Measurements from ENCODE around the gene AKR1A1.

Gene AKR1A1

DNA sequence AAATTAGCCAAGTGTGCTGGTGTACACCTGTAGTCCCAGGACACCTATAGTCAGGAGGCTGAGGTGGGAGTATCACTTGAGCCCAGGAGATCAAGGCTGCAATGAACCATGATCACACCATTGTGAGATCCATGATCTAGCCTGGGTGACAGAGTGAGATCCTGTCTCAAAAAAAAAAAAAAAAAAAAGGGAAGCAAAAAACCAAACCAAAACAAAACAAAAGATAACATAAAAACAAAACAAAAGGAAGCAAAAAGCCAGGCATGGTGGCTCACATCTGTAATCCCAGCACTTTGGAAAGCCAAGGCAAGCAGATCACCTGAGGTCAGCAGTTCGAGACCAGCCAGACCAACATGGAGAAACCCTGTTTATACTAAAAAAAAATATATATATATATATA lies 9.4 kb upstream of the AKR1A1 start:
- TF ChIP-seq POLR2A (IDR thresholded peaks at IDR 0.05; ENCODE audit: low read depth, low read length) = no peak
- DNase-seq (ENCODE audit: insufficient read length, low spot score) (no peak), FAIRE-seq (no peak)

DNA sequence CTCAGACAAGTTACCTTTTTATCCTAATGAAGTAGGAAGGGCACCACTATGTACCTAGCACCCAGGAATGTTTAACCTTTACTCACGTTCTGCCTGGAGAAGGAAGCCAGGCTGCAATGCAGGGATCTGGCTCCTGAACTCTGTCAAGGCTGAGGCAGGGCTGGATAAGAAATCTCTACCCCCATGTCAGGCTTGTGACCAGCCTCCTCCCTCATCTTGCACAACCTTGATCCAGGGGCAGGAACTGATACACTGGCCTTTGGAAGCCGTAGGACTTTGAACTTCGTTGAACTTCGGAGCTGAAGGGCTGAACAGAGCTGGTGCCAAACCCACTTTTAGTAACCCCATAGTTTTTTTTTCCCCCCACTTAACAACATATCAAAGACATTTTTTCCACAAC lies 8.0 kb upstream of the AKR1A1 start:
- no peak for TF ChIP-seq POLR2A (IDR thresholded peaks at IDR 0.05; ENCODE audit: low read depth, low read length)
- DNase-seq (ENCODE audit: insufficient read length, low spot score) (no peak), FAIRE-seq (no peak)

DNA sequence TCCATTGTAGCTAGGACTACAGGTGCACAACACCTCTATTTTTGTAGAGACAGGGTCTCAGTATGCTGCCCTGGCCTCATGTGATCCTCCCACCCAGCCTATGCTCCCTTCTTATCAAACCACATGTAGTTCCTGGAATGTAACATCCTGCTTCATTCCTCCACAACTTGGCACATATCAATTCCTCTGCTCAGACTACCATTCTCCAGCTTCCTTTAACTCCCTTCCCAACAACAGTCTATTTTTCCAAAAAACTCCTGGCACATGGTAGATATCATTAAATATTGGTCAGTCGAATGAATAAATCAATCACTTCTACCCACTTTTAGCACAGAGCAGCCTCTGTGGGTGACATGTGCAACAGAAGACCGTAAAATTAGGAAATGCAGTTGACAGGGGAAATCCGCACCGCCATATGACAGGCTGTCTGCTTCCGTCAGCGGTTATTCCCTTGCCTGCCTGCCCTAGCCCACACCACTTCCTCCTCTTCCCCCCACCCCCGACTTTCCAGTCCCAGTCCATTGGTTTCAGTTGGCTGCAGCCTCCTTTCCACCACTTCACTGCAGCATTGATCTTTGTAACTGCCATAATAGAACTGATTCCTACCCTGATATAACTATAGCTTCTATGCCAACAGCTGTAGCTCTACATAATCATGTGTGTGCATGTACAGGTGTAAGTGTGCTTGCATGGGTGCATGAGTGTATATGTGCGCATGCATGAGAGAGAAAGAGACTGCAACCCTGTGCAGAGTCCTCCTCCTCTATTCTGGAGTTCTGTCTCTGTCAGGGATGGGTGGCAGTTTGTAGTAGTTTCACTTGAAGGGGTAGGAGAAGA lies 6.8 kb upstream of the AKR1A1 start:
- TF ChIP-seq POLR2A (IDR thresholded peaks at IDR 0.05; ENCODE audit: low read depth, low read length) = no peak
- FAIRE-seq (no peak), DNase-seq (ENCODE audit: insufficient read length, low spot score) (no peak)

DNA sequence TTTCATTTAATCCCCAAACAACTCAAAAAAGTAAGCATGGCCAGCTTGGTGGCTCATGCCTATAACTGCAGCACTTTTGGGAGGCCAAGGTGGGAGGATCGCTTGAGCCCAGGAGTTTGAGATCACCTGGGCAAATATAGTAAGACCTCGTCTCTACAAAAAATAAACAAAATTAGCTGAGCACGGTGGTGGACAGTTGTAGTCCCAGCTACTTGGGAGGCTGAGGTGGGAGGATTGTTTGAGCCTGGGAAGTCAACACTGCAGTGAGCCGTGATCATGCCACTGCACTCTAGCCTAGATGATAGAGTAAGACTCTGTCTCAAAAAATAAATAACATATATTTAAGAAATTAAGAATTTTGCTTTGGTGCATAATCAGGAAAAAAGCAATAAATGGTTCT lies 6.1 kb upstream of the AKR1A1 start:
- DNase-seq (ENCODE audit: insufficient read length, low spot score) = no peak
- no peak for FAIRE-seq
- no peak for TF ChIP-seq POLR2A (IDR thresholded peaks at IDR 0.05; ENCODE audit: low read depth, low read length)

DNA sequence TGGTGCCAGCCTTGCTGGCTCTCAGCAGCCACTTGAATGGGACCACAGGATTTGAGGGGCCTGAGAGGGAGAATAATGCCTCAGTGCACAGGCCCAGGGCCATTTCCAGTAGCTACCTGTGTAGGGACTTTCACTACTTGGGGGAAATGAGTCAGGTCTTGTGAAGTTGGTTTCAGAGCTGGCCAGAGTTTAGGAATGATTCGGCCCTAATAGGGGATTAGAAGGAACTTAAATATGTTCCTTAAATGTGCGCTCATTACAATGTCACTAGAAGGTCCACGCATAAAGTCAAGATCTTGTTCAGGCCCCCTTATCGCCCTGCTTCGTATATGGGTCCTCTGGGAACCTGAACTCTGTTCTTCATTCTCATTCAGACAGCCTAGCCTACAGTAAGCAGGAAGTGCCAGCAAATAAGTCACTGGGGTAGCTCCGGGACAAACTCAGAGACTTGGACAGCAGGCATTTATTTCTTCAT lies 5.6 kb upstream of the AKR1A1 start:
- DNase-seq (ENCODE audit: insufficient read length, low spot score) = no peak
- TF ChIP-seq POLR2A (IDR thresholded peaks at IDR 0.05; ENCODE audit: low read depth, low read length) = no peak
- no peak for FAIRE-seq

DNA sequence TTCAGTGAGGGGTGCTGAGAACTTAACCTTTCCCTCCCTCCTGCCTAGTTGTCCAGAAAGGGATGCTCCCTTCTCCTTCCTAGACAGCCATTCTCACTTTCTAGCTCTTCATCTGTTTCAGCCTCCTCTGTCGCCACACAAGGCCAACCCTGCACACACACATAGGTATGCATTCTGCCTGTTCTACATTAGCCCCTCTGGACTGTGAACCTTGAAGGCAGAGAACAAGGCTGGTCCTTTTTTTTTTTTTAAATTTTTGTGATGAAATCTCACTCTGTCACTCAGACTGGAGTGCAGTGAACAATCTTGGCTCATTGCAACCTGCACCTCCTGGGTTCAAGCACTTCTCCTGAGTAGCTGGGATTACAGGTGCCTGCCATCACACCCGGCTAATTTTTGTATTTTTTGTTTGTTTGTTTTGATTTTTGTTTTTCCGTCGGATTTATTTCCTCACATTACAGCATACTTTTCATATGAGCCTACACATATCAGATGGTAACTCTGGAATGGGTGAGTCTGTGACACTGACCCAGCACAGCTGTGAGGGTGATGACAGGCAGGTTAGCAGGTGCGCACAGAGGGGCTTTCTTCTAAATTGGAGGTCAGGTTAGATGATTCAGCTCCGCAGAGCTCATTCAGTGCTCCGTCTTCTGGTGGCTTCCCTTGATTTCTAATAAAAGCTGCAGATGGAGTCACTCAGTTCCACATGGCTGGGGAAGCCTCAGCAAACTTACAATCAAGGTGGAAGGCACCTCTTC lies 4.9 kb upstream of the AKR1A1 start:
- no peak for TF ChIP-seq POLR2A (IDR thresholded peaks at IDR 0.05; ENCODE audit: low read depth, low read length)
- DNase-seq (ENCODE audit: insufficient read length, low spot score) (no peak), FAIRE-seq (no peak)

DNA sequence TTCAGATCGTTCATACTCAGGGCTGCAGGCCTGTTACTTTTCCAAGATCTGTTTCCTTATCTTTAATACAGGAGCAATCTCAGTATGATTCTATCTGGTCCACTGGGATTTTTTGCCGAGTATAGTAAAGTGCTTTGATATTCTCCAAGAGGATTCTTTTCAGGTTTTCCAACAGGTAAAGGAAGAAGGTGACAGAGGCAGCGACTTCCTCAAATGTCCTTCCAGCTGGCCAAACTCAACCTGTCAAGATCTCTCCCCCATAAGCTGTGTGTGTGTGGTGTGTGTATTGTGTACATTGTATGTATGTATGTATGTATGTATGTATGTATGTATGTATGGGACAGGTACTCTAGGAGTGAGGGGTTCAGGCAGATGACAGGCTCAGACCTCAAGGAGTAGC lies 1.1 kb downstream of the AKR1A1 start:
- FAIRE-seq = no peak
- DNase-seq (ENCODE audit: insufficient read length, low spot score) = no peak
- TF ChIP-seq POLR2A (IDR thresholded peaks at IDR 0.05; ENCODE audit: low read depth, low read length) = no peak

DNA sequence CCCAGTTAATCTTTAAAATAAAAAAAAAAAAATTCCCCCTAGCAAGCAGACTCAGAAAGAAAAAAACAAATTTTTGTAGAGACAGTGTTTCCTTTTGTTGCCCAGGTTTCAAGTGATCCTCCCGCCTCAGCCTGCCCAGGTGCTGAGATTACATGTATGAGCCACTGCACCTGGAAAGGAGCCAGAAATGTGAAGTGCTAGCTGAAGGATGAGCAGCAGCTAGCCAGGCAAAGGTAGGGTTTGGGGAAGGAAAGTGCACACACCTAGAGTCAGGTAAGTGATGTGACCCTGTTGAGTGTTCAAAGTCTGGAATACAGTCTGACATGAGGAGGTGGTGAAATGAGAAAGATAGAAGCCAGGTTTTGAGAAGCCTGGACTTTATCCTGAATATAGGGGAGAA lies 1.7 kb downstream of the AKR1A1 start:
- DNase-seq (ENCODE audit: insufficient read length, low spot score) = no peak
- TF ChIP-seq POLR2A (IDR thresholded peaks at IDR 0.05; ENCODE audit: low read depth, low read length) = no peak
- no peak for FAIRE-seq

DNA sequence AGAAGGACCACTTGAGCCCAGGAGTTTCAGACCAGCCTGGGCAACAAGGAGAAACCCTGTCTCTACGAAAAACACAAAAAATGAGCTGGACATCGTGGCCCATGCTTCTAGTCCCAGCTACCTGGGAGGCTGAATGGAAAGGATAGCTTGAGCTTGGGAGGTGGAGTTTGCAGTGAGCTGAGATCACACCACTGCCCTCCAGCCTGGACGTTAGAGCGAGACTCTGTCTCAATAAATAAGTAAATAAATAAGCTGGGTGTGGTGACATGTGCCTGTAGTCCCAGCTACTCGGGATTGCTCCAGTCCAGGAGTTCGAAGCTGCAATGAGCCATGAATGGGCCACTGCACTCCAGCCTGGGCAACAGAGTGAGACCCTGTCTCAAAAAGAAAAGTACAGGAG lies 3.6 kb downstream of the AKR1A1 start:
- no peak for TF ChIP-seq POLR2A (IDR thresholded peaks at IDR 0.05; ENCODE audit: low read depth, low read length)
- DNase-seq (ENCODE audit: insufficient read length, low spot score) (no peak), FAIRE-seq (no peak)

DNA sequence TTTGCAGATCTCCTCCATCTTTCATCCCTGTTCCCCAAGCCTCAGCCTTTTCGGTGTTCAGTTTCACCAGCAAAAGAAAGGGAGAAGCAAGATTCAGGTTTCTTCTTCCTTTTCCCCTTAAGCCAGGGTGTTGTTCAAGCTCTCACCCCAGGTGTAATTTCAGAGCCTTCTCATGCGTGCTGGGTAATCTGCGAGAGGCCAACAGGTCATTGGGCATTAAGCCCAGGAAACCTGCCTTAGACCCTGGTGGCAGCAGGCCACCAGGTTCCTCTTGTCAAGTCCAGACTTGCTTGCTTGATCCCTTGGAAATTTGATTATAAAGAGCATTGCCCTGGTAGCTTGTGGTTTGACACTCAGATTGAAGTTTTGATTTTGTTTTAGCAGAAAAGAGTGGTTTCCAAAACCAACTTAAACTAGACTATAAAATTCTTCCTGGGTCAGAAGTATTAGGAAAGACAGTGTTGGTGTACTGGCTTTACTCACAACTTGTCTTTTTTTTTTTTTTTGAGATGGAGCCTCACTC lies 6.9 kb downstream of the AKR1A1 start:
- no peak for FAIRE-seq
- TF ChIP-seq POLR2A (IDR thresholded peaks at IDR 0.05; ENCODE audit: low read depth, low read length) = no peak
- no peak for DNase-seq (ENCODE audit: insufficient read length, low spot score)

DNA sequence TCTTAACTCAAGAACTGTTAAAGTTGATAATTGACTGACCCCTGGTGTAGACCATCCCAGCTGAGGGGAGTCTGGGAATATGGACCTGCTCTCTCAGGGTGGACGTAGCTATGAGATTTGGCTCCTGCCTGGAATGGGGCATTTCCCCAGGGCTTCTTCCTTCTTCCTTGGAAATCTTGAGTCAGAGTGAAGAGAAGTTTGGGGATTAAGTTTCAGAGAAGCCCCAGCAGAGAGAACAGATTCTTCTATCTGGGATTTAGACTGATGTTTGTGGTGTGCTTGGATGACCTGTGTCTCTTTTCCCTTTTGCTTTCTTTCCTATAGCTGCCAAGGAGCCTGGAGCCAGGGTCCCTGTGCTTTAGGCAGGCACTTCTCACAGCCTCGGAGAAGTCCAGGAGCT lies 13.2 kb downstream of the AKR1A1 start:
- TF ChIP-seq POLR2A (IDR thresholded peaks at IDR 0.05; ENCODE audit: low read depth, low read length) = no peak
- DNase-seq (ENCODE audit: insufficient read length, low spot score) (no peak), FAIRE-seq (no peak)

DNA sequence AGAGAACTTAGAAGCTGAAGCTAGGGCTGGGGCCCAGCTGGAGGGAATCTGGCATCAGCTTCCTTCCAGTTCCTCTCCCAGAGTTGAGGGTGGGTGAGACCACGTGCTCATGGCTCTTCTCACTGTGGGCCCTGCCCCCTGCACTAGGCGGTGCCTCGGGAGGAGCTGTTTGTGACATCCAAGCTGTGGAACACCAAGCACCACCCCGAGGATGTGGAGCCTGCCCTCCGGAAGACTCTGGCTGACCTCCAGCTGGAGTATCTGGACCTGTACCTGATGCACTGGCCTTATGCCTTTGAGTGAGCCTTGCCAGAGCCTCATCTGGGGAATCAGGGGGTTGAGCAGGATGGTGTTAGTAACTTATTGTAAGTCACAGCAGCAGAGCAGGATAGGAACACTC lies 16.1 kb downstream of the AKR1A1 start:
- no peak for TF ChIP-seq POLR2A (IDR thresholded peaks at IDR 0.05; ENCODE audit: low read depth, low read length)
- FAIRE-seq (no peak), DNase-seq (ENCODE audit: insufficient read length, low spot score) (no peak)

DNA sequence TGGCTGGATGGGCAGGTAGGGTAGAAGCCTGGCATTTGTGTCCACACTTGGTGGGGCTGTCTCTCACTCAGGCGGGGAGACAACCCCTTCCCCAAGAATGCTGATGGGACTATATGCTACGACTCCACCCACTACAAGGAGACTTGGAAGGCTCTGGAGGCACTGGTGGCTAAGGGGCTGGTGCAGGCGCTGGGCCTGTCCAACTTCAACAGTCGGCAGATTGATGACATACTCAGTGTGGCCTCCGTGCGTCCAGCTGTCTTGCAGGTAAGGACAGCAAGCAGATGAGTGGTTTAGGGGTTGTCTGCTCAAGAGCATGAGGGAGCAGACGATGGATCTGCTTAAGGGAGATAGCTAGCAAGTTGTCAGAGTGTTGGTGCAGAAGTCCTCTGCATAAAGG lies 17.3 kb downstream of the AKR1A1 start:
- no peak for DNase-seq (ENCODE audit: insufficient read length, low spot score)
- FAIRE-seq = no peak
- TF ChIP-seq POLR2A (IDR thresholded peaks at IDR 0.05; ENCODE audit: low read depth, low read length) = no peak

DNA sequence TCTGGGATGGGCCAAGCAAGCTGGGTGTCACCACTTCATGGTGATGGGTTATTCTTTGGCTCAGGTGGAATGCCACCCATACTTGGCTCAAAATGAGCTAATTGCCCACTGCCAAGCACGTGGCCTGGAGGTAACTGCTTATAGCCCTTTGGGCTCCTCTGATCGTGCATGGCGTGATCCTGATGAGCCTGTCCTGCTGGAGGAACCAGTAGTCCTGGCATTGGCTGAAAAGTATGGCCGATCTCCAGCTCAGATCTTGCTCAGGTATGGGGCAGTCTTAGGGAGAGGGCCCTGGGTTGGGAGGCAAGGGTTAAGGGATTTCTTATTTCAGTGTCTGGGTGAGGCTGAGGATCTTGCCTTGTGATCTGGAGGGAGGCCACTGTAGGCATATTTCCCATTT lies 17.8 kb downstream of the AKR1A1 start:
- FAIRE-seq (no peak), DNase-seq (ENCODE audit: insufficient read length, low spot score) (no peak)
- no peak for TF ChIP-seq POLR2A (IDR thresholded peaks at IDR 0.05; ENCODE audit: low read depth, low read length)

DNA sequence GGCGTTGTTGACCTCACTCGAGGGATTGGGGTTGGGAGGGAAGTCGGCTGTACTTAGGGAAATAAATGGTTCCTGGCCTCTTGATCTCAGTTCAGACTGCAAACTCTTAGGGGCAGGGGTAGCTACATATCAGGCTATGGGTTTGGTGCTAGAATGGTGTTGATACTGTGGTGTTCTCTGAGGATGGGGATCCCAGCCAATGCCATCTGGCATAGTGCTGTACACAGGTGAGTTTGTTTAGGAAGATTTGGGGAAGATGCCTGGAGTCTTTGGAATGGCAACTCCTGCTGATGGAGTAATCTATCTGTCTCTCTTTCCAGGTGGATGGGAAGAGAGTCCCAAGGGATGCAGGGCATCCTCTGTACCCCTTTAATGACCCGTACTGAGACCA lies 18.9 kb downstream of the AKR1A1 start:
- no peak for TF ChIP-seq POLR2A (IDR thresholded peaks at IDR 0.05; ENCODE audit: low read depth, low read length)
- FAIRE-seq (no peak), DNase-seq (ENCODE audit: insufficient read length, low spot score) (no peak)

Data from H54 (cell line).